ENCODE measurements around the gene SNRNP27. TPM values are rescaled to one million over a fixed set of nuclear protein-coding genes. Genes with fewer than 3 reads are reported as not detected.
"Not testable (repeated sequence)": the region's sequence is repeated elsewhere in the genome, so short reads cannot be mapped to it uniquely, and the experiment has no call there.

Gene SNRNP27
- total RNA-seq, 1 donor from 2014 or later, result 57.6 TPM

GRCh38 chr2:69945441-69945840, 51.7 kb downstream of the SNRNP27 start:
- intact Hi-C loops (cut with micrococcal nuclease), result no loop called here

DNA sequence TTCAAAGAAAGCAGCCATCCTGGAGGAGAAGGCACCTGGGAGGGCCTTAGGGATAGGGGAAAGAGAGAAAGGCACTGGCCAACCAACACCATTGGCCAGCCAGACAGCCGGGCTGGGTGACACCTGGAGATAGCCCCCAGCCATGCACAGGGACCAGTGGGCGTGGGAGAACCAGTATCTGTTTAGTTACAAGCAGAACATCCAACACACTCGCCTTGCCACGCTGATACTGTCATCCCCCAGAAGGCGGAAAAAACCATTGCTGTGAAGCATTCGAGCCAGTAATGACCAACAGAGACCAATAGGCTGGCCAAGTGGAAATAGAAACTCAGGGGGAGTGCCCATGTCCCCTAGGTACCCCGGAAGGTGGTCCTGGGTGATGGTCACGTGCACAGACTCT, 52.2 kb downstream of the SNRNP27 start:
- intact Hi-C loops (cut with micrococcal nuclease), result loop anchor here (2.0 kb wide), 1 partner anchor 31 kb away; the partner anchor contains the start of gene MXD1

GRCh38 chr2:69946351-69947324, 52.9 kb downstream of the SNRNP27 start:
- intact Hi-C loops (cut with micrococcal nuclease), result loop anchor here (2.0 kb wide), 1 partner anchor 32 kb away; the partner anchor contains the start of gene MXD1

- intact Hi-C loops (cut with micrococcal nuclease), result loop anchor here (2.0 kb wide), 1 partner anchor 33 kb away; the partner anchor contains the start of gene MXD1
Measured at GRCh38 chr2:69947325-69947931, 53.7 kb downstream of the SNRNP27 start.

GRCh38 chr2:69948032-69948962, 54.5 kb downstream of the SNRNP27 start:
- intact Hi-C loops (cut with micrococcal nuclease), result no loop called here

GRCh38 chr2:69948963-69949645, 55.3 kb downstream of the SNRNP27 start:
- intact Hi-C loops (cut with micrococcal nuclease), result no loop called here

GRCh38 chr2:69950241-69950640, 56.5 kb downstream of the SNRNP27 start:
- intact Hi-C loops (cut with micrococcal nuclease), result no loop called here

GRCh38 chr2:69950671-69951070, 56.9 kb downstream of the SNRNP27 start:
- intact Hi-C loops (cut with micrococcal nuclease), result not testable (repeated sequence)

DNA sequence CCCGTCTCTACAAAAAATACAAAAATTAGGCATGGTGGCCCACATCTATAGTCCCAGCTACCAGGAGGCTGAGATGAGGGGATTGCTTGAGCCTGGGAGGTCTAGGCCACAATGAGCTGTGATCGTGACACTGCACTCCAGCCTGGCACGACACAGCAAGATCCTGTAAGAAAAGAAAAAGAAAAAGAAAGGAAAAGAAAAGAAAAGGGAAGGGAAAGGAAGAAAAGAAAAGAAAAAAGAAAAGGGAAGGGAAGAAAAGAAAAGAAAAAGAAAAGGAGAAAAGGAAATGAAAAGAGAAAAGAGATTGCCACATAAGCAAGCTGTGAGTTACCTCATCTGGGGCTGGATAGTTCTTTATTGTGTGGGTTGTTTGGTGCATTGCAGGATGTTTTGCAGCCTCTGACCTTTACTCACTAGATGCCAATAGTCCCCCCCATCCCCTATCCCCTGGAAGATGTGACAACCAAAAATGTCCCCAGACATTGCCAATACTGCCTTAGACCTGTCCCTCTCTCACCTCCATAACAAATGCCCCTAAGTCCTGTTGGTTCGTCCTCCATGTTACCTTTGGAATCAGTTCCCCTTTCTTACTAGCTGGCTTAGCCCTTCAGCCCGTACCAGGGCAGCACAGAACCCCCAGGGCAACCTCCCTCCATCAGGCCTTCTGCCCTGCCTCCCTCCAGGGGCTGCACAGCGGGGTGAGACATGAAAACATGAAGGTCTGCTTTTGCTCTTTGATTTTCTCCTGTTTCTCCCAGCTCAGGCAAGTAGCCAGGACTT, 58.8 kb downstream of the SNRNP27 start:
- intact Hi-C loops (cut with micrococcal nuclease), result no loop called here

GRCh38 chr2:69954084-69954483, 60.3 kb downstream of the SNRNP27 start:
- intact Hi-C loops (cut with micrococcal nuclease), result no loop called here

Other genes starting within 250 kb of the SNRNP27 start
- gene ANXA4, start 151.8 kb upstream of the SNRNP27 start, total RNA-seq, result 94.6 and 96.7 TPM in 2 replicates
- 32.4 and 34.8 TPM in 2 replicates for gene GMCL1, start 64.3 kb upstream of the SNRNP27 start, total RNA-seq
- gene MXD1, start 21.2 kb downstream of the SNRNP27 start, total RNA-seq, result 16.0 and 18.9 TPM in 2 replicates
- gene ASPRV1, start 67.7 kb downstream of the SNRNP27 start, total RNA-seq, result 1.3 and 1.5 TPM in 2 replicates
- 461 and 468 TPM in 2 replicates for gene PCBP1, start 193.5 kb downstream of the SNRNP27 start, total RNA-seq